Measurements from ENCODE around the gene CISH.

Gene CISH

DNA sequence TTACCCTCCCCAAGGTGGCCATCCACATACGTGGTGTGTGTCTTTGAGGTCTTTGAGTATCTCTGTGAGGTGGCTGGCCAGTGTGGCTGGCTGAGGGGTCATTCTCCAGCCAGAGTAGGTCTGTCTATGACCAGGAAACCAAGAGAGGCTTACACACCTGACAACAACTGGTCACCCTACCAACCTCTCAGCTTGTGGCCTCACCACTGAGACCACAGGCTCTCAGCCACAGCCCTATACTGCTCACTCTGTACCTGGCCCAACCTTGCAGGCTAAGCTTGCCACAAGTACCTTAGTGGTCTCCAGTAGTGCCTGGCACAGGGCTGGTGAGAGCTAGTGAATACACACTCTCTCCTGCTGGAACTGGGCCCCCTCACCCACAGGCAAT is 37.1 kb downstream of the CISH start:
- Histone ChIP-seq H3K9ac (ENCODE audit: low read length) (no peak overlapping the region), H3K27me3 (replicated peaks; ENCODE audit: control insufficient read depth, insufficient read depth, low read length) (no peaks in the 10 kb centered on the region), H3K36me3 (ENCODE audit: control insufficient read depth, insufficient read depth, low read length, severe bottlenecking) (peaks cover 22% of the 10 kb centered on the region), H3K4me3 (ENCODE audit: low read length) (no peak overlapping the region), H3K9me3 (ENCODE audit: control insufficient read depth, low read length) (no peaks in the 10 kb centered on the region), H3K4me1 (ENCODE audit: control insufficient read depth, insufficient read depth, low read length) (peaks cover 12% of the 10 kb centered on the region)
- no peak for DNase-seq (ENCODE audit: low read depth)

DNA sequence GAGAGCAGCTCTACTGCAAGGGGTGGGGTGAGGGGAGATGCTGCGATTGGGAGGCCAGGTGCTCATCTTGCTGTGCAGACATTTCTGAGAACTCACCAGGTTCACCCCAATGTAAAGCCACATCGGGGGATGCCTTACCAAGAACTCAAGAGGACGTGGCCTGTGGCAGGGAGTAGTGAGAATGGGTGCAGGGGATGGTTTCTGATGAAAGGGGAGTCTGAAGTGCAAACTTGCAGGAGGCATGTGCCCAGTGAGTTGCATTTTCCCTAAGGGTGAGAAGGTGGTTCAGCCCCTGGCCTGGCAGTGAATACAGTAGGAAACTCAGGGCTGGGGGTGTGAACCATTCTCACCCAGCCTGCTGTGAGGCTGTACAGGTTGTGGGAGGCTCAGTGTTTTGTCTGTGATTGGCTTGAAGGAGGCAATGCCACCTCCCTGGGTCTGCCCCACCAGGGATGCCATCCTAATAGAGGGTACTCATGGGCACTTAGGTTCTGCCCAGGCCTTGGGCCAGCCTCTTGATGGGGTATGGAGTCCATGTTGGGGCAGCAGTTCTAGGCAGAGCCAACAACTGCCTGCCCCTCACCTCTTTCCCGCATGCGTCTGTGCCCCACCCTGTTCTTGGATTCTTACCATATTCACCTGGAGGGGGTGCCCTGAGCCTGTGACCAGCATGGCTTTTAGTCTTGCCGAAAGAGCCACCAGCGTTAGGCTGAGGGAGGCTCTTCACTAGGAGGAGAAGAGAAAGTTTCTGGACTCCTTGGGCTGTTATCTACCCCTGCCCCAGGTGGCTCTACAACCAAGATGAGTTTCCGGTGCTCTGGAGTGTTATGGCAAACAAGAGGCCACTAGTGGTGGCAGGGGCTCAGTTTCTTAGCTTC is 37.8 kb downstream of the CISH start:
- H3K4me1 ChIP-seq (ENCODE audit: control insufficient read depth, insufficient read depth, low read length), result peaks cover 12% of the 10 kb centered on the region
- no peaks in the 10 kb centered on the region for H3K9me3 ChIP-seq (ENCODE audit: control insufficient read depth, low read length)
- no peaks in the 10 kb centered on the region for H3K27me3 ChIP-seq (replicated peaks; ENCODE audit: control insufficient read depth, insufficient read depth, low read length)
- H3K4me3 ChIP-seq (ENCODE audit: low read length), result no peak overlapping the region
- H3K9ac ChIP-seq (ENCODE audit: low read length), result peak overlapping the region; percentile 6
- H3K36me3 ChIP-seq (ENCODE audit: control insufficient read depth, insufficient read depth, low read length, severe bottlenecking), result peaks cover 22% of the 10 kb centered on the region
- DNase-seq (ENCODE audit: low read depth), result no peak

DNA sequence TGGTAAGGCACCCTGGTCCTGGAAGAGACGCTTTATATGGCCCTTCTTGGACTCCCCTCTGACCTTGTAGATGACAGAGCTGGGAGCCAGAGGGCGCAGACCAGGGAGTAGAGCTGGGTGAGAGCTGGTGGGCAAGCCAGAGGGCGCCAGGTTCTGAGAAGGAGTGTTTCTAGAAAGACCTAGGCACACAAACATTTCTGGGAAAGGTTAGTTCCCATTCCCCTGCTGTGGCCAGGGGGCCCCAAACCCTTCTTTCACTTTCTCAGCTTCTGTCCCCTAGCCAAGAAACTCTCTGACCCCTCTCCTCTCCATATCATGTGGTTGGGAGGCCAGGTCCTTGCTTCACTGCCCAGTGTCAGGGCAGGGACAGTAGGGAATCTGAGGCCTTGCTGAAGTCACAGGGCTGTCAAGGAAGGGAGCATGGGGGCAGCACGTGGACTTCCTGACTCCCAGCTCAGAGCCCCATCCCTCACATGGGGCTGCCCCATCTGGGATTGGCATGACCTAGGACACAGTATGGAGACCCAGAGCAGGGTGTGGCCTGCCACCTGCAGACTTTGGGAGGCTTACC is 38.7 kb downstream of the CISH start:
- no peaks in the 10 kb centered on the region for H3K9me3 ChIP-seq (ENCODE audit: control insufficient read depth, low read length)
- H3K9ac ChIP-seq (ENCODE audit: low read length), result peak overlapping the region; percentile 6
- H3K4me3 ChIP-seq (ENCODE audit: low read length), result no peak overlapping the region
- DNase-seq (ENCODE audit: low read depth), result no peak
- peaks cover 18% of the 10 kb centered on the region for H3K36me3 ChIP-seq (ENCODE audit: control insufficient read depth, insufficient read depth, low read length, severe bottlenecking)
- no peaks in the 10 kb centered on the region for H3K27me3 ChIP-seq (replicated peaks; ENCODE audit: control insufficient read depth, insufficient read depth, low read length)
- peaks cover 21% of the 10 kb centered on the region for H3K4me1 ChIP-seq (ENCODE audit: control insufficient read depth, insufficient read depth, low read length)

DNA sequence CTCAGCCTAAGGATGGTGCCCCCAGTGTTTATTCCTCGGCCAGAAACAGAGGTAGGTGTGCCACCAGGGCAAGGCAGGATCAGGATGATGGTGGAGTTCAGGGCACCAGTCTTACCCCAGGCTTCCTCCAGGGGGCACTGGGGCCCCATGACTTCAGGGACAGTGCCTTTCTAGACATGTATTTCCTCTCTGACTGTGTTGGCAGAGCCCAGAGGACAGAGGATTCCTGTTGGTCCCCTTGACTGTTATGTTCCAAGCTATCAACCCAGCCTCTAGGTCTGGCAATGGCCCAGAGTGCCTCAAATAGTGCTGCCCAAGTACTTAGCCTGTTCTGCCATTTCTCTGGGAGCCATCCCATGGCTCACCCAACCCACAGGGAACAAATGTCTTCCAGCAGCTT is 39.4 kb downstream of the CISH start:
- peak; percentile 79 for DNase-seq (ENCODE audit: low read depth)
- peaks cover 23% of the 10 kb centered on the region for H3K4me1 ChIP-seq (ENCODE audit: control insufficient read depth, insufficient read depth, low read length)
- H3K4me3 ChIP-seq (ENCODE audit: low read length), result no peak overlapping the region
- peaks cover 10% of the 10 kb centered on the region for H3K36me3 ChIP-seq (ENCODE audit: control insufficient read depth, insufficient read depth, low read length, severe bottlenecking)
- no peaks in the 10 kb centered on the region for H3K9me3 ChIP-seq (ENCODE audit: control insufficient read depth, low read length)
- no peaks in the 10 kb centered on the region for H3K27me3 ChIP-seq (replicated peaks; ENCODE audit: control insufficient read depth, insufficient read depth, low read length)
- H3K9ac ChIP-seq (ENCODE audit: low read length), result peak overlapping the region; percentile 6

DNA sequence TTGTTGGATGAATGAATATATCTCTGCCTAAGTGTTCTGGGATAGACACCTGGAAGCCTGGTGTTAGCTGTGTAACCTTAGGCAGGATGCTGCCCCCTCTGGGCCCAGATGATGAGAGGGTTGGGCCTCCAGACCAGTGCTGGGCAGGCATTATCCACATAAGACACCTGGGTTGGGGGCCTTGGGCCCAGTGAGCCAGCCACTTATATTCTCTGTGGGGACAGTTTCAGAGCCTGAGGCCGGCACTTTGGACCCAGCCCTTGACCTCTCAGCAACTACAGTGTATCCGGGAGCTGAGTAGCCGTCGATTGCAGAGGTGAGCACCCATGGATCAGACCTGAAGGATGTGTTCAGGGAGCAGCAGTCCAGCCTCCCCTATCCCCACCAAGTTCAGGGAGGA is 40.1 kb downstream of the CISH start:
- Histone ChIP-seq H3K4me1 (ENCODE audit: control insufficient read depth, insufficient read depth, low read length) (peaks cover 30% of the 10 kb centered on the region), H3K36me3 (ENCODE audit: control insufficient read depth, insufficient read depth, low read length, severe bottlenecking) (peaks cover 5% of the 10 kb centered on the region), H3K9me3 (ENCODE audit: control insufficient read depth, low read length) (no peaks in the 10 kb centered on the region), H3K27me3 (replicated peaks; ENCODE audit: control insufficient read depth, insufficient read depth, low read length) (no peaks in the 10 kb centered on the region), H3K9ac (ENCODE audit: low read length) (no peak overlapping the region), H3K4me3 (ENCODE audit: low read length) (no peak overlapping the region)
- DNase-seq (ENCODE audit: low read depth), result no peak

DNA sequence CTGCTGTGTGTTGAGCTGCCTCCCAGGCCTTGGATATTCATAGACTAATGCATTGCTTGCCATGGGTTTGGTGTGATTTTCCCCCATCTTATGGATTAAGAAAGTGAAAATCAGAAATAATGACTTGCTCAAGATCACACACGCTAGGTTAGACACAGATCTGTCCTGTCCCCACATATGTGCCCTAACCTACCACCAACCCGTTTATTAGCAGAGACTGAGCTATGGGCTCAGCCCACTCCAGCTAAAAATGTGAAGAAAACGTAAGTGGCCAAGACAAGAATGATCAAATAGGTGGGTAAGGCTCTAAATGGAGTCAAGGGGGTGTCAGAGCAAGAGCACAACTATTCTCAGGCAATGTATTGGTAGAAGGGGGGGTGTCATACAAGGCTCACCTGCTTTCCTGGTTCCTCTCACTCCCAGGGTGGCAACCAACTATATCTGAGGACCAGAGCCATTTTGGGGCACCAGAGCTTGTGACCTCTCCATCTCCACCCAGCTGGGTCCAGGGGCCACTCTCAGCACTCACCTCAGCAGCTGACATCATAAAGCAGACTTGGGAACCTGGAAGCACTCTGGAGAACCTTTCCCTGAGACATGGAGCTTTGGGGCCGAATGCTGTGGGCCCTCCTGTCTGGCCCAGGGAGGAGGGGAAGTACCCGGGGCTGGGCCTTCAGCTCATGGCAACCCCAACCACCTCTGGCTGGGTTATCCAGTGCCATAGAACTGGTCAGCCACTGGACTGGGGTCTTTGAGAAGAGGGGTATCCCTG is 40.9 kb downstream of the CISH start:
- Histone ChIP-seq H3K9me3 (ENCODE audit: control insufficient read depth, low read length) (no peaks in the 10 kb centered on the region), H3K9ac (ENCODE audit: low read length) (peak overlapping the region; percentile 98), H3K36me3 (ENCODE audit: control insufficient read depth, insufficient read depth, low read length, severe bottlenecking) (peaks cover 5% of the 10 kb centered on the region), H3K4me1 (ENCODE audit: control insufficient read depth, insufficient read depth, low read length) (peaks cover 30% of the 10 kb centered on the region), H3K27me3 (replicated peaks; ENCODE audit: control insufficient read depth, insufficient read depth, low read length) (no peaks in the 10 kb centered on the region), H3K4me3 (ENCODE audit: low read length) (peak overlapping the region; percentile 99)
- DNase-seq (ENCODE audit: low read depth), result no peak

DNA sequence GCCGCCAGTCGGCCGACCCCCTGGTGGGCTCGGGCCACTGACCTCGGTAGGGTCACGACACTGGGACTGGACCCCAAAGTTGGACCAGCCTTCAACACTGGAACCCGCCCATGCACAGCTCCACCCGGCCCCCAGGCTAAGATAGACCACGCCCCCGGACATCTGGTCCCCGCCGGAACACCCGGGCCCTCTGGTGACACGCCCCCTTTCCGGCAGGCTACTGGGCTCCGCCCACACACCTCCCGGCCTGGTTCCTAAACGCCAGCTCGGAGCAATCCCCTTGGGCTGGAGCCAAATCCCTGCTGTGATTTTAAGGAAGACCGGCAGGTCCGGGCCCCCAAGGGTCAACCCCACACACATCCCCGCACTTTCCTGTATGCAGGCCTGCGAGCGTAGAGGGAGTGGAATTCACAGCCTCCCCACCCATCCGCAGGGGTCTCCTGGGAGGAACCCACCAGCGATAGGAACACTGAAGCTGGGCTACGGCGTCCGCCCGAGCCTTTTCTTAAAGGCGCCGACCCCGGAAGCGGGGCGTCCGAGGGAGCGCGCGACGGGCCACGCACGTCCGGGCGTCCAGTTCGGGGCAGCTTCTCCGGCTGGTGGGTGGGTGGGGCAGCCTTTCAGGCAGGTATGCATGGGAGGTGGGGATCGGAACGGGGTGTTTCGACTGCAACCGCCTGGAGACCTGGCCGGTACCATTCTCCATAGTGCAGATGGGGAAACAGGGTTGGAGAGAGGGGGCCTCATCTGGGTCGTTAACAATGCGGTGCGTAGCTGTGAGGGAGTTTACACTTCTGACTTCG is 42.4 kb downstream of the CISH start, which contains the start of gene HEMK1:
TSS of gene HEMK1 (plus strand) at position 576 of the 803 bp plus-strand sequence. CDS start 1,583 bp downstream, outside the sequence.
- Histone ChIP-seq H3K36me3 (ENCODE audit: control insufficient read depth, insufficient read depth, low read length, severe bottlenecking) (peaks cover 5% of the 10 kb centered on the region), H3K4me1 (ENCODE audit: control insufficient read depth, insufficient read depth, low read length) (peaks cover 30% of the 10 kb centered on the region), H3K27me3 (replicated peaks; ENCODE audit: control insufficient read depth, insufficient read depth, low read length) (no peaks in the 10 kb centered on the region), H3K4me3 (ENCODE audit: low read length) (peak within 1 kb of the TSS; percentile 99), H3K9ac (ENCODE audit: low read length) (peak within 1 kb of the TSS; percentile 98), H3K9me3 (ENCODE audit: control insufficient read depth, low read length) (no peaks in the 10 kb centered on the region)
- DNase-seq (ENCODE audit: low read depth), result peak; percentile 98

DNA sequence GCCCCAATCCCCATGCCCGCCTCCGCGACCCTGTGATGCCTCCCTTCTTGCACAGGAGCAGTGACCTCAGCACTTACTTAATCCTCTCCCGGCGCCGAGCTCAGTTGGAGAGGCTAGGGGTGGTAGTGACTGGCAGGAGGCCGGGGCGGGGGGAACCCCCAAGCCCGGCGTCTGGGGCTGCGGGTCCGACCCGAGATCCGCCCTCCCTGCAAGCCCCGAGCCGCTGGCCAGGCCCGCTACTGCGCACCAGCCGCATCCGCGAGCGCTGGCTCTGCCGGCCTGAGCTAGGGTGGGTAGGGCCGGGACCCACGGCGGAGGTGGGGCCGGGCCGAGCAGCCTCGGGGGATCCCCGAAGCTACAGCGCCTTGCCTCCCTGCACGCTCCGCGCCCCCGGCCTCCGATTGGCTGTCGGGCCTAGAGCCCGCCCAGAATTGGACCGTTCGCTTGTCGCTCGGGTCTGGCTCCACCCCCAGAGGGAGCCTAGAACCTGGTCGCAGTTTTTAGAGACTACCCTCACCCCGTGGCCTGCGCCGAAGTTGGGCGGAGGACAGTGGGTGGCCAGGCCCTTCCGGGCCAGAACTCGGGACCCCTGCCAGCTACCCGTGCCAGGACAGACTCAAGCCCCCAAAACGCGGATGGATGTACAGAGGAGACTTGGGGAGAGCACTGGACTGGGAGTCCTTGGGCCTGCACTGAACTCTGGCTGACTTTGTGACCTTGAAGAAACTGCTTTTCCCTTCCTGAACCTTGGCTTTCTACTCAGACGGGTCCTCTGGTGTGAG is 44.0 kb downstream of the CISH start, which contains the start of gene C3orf18:
TSS of gene C3orf18 (minus strand) at position 362 of the 782 bp plus-strand sequence. CDS start 2,048 bp downstream, outside the sequence.
- H3K27me3 ChIP-seq (replicated peaks; ENCODE audit: control insufficient read depth, insufficient read depth, low read length), result no peaks in the 10 kb centered on the region
- H3K4me1 ChIP-seq (ENCODE audit: control insufficient read depth, insufficient read depth, low read length), result peaks cover 40% of the 10 kb centered on the region
- peak within 1 kb of the TSS; percentile 99 for H3K4me3 ChIP-seq (ENCODE audit: low read length)
- H3K36me3 ChIP-seq (ENCODE audit: control insufficient read depth, insufficient read depth, low read length, severe bottlenecking), result no peaks in the 10 kb centered on the region
- DNase-seq (ENCODE audit: low read depth), result peak; percentile 91
- H3K9ac ChIP-seq (ENCODE audit: low read length), result peak within 1 kb of the TSS; percentile 98
- H3K9me3 ChIP-seq (ENCODE audit: control insufficient read depth, low read length), result no peaks in the 10 kb centered on the region

DNA sequence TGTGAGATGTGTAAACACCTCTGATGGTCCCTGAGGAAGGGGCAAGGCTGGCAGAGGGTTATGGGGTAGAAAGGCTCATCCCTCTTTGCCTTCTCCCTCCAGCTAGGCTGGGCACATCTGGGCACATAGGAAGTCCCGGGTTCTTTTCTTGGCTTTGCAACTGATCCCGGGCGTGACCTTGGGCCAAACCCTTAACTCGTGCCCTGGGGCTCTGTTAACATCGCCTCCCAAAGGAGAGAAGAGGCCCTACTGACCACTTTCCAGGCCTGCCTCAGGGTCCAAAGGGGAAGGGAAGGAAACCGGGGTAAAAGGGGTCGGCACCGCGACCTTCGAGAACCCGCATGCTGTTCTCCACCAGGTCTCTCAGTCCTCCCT is 44.6 kb downstream of the CISH start:
- no peak for DNase-seq (ENCODE audit: low read depth)
- H3K9ac ChIP-seq (ENCODE audit: low read length), result peak overlapping the region; percentile 89
- H3K36me3 ChIP-seq (ENCODE audit: control insufficient read depth, insufficient read depth, low read length, severe bottlenecking), result no peaks in the 10 kb centered on the region
- peak overlapping the region; percentile 85 for H3K4me3 ChIP-seq (ENCODE audit: low read length)
- H3K9me3 ChIP-seq (ENCODE audit: control insufficient read depth, low read length), result no peaks in the 10 kb centered on the region
- H3K27me3 ChIP-seq (replicated peaks; ENCODE audit: control insufficient read depth, insufficient read depth, low read length), result no peaks in the 10 kb centered on the region
- H3K4me1 ChIP-seq (ENCODE audit: control insufficient read depth, insufficient read depth, low read length), result peaks cover 37% of the 10 kb centered on the region

DNA sequence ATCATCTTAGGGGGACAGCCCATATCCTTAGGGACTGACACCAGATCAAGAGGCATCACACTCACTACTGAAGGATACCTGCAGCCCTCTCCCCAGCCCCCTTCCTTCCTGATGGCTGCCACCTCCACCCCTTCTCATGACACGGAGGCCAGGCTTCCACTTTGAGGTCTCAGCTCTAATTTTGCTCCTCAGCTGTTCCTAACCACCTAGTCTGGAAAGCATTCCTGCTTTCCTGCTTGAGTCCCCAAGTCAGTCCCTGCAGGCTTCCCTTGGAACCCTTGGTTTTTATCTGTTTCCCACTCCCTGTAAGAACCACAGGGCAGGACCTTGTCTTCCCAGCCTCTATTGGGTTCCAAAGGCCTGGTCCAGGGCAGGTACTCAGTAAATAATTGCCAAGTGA is 47.3 kb downstream of the CISH start:
- H3K27me3 ChIP-seq (replicated peaks; ENCODE audit: control insufficient read depth, insufficient read depth, low read length), result no peaks in the 10 kb centered on the region
- no peaks in the 10 kb centered on the region for H3K36me3 ChIP-seq (ENCODE audit: control insufficient read depth, insufficient read depth, low read length, severe bottlenecking)
- no peak for DNase-seq (ENCODE audit: low read depth)

More for the DNA sequence above, 47.3 kb downstream of the CISH start:
- no peak overlapping the region for H3K9ac ChIP-seq (ENCODE audit: low read length)
- no peak overlapping the region for H3K4me3 ChIP-seq (ENCODE audit: low read length)
- peaks cover 28% of the 10 kb centered on the region for H3K4me1 ChIP-seq (ENCODE audit: control insufficient read depth, insufficient read depth, low read length)
- no peaks in the 10 kb centered on the region for H3K9me3 ChIP-seq (ENCODE audit: control insufficient read depth, low read length)
